ENCODE measurements around the gene CORO1A. TPM values are rescaled to one million over a fixed set of nuclear protein-coding genes. Genes with fewer than 3 reads are reported as not detected.

The CORO1A gene
- total RNA-seq, 1 experiment from 2014 or later = 11.1 TPM

GRCh38 chr16:30141750-30142149 lies 41.7 kb upstream of the CORO1A start:
- peaks cover 8% of the 10 kb centered on the region for H3K4me1 Mint-ChIP-seq (ENCODE audit: low read depth, unreplicated experiment)
- no peak for TF ChIP-seq CTCF (IDR thresholded peaks at IDR 0.05; ENCODE audit: unreplicated experiment)
- no peaks in the 10 kb centered on the region for H3K9me3 Mint-ChIP-seq (ENCODE audit: low read depth, unreplicated experiment)
- no peaks in the 10 kb centered on the region for H3K27me3 Mint-ChIP-seq (ENCODE audit: unreplicated experiment)
- CTCF ChIA-PET = no interaction called here
- no TSS peak for BruUV-seq (replicated peaks)
- H3K4me3 Mint-ChIP-seq (ENCODE audit: low read depth, unreplicated experiment) = no peak overlapping the region
- no peak overlapping the region for H3K27ac Mint-ChIP-seq (ENCODE audit: unreplicated experiment)
- H3K36me3 Mint-ChIP-seq (ENCODE audit: insufficient read depth, unreplicated experiment) = no peaks in the 10 kb centered on the region
- intact Hi-C loops (cut with micrococcal nuclease; ENCODE audit: unreplicated experiment) = no loop called here
- no peak for DNase-seq

GRCh38 chr16:30142672-30143346 lies 40.6 kb upstream of the CORO1A start:
- no peaks in the 10 kb centered on the region for H3K27me3 Mint-ChIP-seq (ENCODE audit: unreplicated experiment)
- peak; percentile 22 for DNase-seq

GRCh38 chr16:30143347-30143702 lies 40.1 kb upstream of the CORO1A start:
- no TSS peak for BruUV-seq (replicated peaks)
- no peak for TF ChIP-seq CTCF (IDR thresholded peaks at IDR 0.05; ENCODE audit: unreplicated experiment)
- Mint-ChIP-seq H3K9me3 (ENCODE audit: low read depth, unreplicated experiment) (no peaks in the 10 kb centered on the region), H3K27ac (ENCODE audit: unreplicated experiment) (no peak overlapping the region), H3K4me3 (ENCODE audit: low read depth, unreplicated experiment) (no peak overlapping the region), H3K36me3 (ENCODE audit: insufficient read depth, unreplicated experiment) (no peaks in the 10 kb centered on the region), H3K4me1 (ENCODE audit: low read depth, unreplicated experiment) (peaks cover 8% of the 10 kb centered on the region), H3K27me3 (ENCODE audit: unreplicated experiment) (no peaks in the 10 kb centered on the region)
- no peak for DNase-seq
- intact Hi-C loops (cut with micrococcal nuclease; ENCODE audit: unreplicated experiment) = no loop called here
- CTCF ChIA-PET = interaction anchor here (0.7 kb wide), 1 partner anchor 16 kb away, joined by 11 read pairs; no protein-coding TSS in a partner anchor

More at GRCh38 chr16:30142672-30143346, 40.6 kb upstream of the CORO1A start:
- TF ChIP-seq CTCF (IDR thresholded peaks at IDR 0.05; ENCODE audit: unreplicated experiment) = no peak
- no peaks in the 10 kb centered on the region for H3K36me3 Mint-ChIP-seq (ENCODE audit: insufficient read depth, unreplicated experiment)
- H3K4me3 Mint-ChIP-seq (ENCODE audit: low read depth, unreplicated experiment) = no peak overlapping the region
- H3K4me1 Mint-ChIP-seq (ENCODE audit: low read depth, unreplicated experiment) = peaks cover 8% of the 10 kb centered on the region
- no TSS peak for BruUV-seq (replicated peaks)
- intact Hi-C loops (cut with micrococcal nuclease; ENCODE audit: unreplicated experiment) = no loop called here
- H3K9me3 Mint-ChIP-seq (ENCODE audit: low read depth, unreplicated experiment) = no peaks in the 10 kb centered on the region
- no peak overlapping the region for H3K27ac Mint-ChIP-seq (ENCODE audit: unreplicated experiment)
- CTCF ChIA-PET = interaction anchor here (0.5 to 0.7 kb wide), 3 partner anchors 16 to 494 kb away, joined by 3 to 11 read pairs (median 6); no protein-coding TSS in a partner anchor

GRCh38 chr16:30144017-30144416 lies 39.4 kb upstream of the CORO1A start:
- Mint-ChIP-seq H3K4me3 (ENCODE audit: low read depth, unreplicated experiment) (no peak overlapping the region), H3K27ac (ENCODE audit: unreplicated experiment) (no peak overlapping the region), H3K27me3 (ENCODE audit: unreplicated experiment) (no peaks in the 10 kb centered on the region), H3K36me3 (ENCODE audit: insufficient read depth, unreplicated experiment) (no peaks in the 10 kb centered on the region), H3K9me3 (ENCODE audit: low read depth, unreplicated experiment) (no peaks in the 10 kb centered on the region), H3K4me1 (ENCODE audit: low read depth, unreplicated experiment) (peaks cover 8% of the 10 kb centered on the region)
- no peak for DNase-seq
- CTCF ChIA-PET = no interaction called here
- TF ChIP-seq CTCF (IDR thresholded peaks at IDR 0.05; ENCODE audit: unreplicated experiment) = no peak
- BruUV-seq (replicated peaks) = no TSS peak
- intact Hi-C loops (cut with micrococcal nuclease; ENCODE audit: unreplicated experiment) = no loop called here

All from Calu3 (cell line).